Measurements from ENCODE around the gene TMEM117.

The TMEM117 gene

GRCh38 chr12:44285321-44285960, 449.6 kb downstream of the TMEM117 start:
- TF ChIP-seq, protein P1, sequence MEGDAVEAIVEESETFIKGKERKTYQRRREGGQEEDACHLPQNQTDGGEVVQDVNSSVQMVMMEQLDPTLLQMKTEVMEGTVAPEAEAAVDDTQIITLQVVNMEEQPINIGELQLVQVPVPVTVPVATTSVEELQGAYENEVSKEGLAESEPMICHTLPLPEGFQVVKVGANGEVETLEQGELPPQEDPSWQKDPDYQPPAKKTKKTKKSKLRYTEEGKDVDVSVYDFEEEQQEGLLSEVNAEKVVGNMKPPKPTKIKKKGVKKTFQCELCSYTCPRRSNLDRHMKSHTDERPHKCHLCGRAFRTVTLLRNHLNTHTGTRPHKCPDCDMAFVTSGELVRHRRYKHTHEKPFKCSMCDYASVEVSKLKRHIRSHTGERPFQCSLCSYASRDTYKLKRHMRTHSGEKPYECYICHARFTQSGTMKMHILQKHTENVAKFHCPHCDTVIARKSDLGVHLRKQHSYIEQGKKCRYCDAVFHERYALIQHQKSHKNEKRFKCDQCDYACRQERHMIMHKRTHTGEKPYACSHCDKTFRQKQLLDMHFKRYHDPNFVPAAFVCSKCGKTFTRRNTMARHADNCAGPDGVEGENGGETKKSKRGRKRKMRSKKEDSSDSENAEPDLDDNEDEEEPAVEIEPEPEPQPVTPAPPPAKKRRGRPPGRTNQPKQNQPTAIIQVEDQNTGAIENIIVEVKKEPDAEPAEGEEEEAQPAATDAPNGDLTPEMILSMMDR (IDR thresholded peaks at IDR 0.05): no peak

DNA sequence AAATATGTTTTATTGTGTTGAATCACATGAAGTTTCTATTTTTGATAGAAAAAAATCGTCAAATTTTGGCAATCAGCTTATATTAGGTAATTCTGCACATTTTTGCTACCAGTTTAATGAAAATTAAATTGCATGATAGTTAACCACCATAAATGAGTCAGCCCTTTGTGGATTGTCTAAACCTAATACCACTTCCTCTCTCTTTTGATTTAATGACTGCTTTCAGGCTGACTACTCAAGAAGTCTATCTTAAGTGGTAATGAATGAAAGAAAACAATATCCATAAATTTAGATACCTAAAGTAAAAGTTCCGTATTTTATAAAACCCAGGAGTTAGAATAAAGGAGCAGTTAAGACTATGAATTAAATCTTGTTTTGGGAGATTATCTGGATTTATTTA, 450.5 kb downstream of the TMEM117 start:
- Histone ChIP-seq H3K27me3 (no peaks in the 10 kb centered on the region), H3K4me1 (ENCODE audit: control insufficient read depth in 1 of 2, insufficient read depth in 1 of 2, low read depth in 1 of 2, low read length in 1 of 2) (no peaks in the 10 kb centered on the region), H3K36me3 (no peaks in the 10 kb centered on the region), H3K4me3 (ENCODE audit: low read depth in 1 of 2, low read length in 1 of 2) (no peak overlapping the region), H3K27ac (no peak overlapping the region), H3K9me3 (no peaks in the 10 kb centered on the region)
- TF ChIP-seq, protein P1 (IDR thresholded peaks at IDR 0.05): no peak

More at GRCh38 chr12:44285321-44285960, 449.6 kb downstream of the TMEM117 start:
- Histone ChIP-seq H3K9me3 (no peaks in the 10 kb centered on the region), H3K27me3 (no peaks in the 10 kb centered on the region), H3K4me1 (ENCODE audit: control insufficient read depth in 1 of 2, insufficient read depth in 1 of 2, low read depth in 1 of 2, low read length in 1 of 2) (no peaks in the 10 kb centered on the region), H3K4me3 (ENCODE audit: low read depth in 1 of 2, low read length in 1 of 2) (no peak overlapping the region), H3K27ac (no peak overlapping the region), H3K36me3 (no peaks in the 10 kb centered on the region)

DNA sequence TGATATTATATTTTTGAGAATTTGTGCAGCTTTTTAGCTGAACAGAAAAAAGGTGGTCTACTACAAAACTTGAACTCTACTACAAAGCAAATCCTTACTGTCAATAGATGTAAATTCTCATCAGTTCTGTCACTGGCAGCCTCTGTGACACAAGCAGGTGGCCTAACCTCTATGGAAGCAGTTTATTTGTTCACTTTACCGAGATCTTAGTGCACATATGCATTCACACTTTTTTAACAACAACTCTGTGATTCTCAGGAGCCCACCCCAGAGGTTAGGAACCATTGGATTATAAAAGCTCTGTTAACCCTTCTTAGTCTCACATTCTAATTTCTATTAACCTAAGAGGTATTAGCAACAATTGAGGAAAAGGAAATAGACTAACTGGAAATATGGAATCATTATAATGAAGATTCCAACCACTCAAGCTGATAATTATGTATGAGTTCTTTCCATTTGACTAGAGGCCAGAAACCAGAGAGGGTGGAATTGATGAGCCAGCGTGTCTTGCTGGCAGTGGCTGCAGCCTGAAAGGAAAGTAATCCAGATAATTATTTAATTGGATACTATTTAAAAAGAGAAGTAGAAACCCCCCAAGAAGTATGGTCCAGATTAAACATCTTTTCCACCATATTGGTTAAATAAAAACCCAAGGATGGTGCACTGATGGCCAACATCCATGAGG, 451.1 kb downstream of the TMEM117 start:
- H3K9me3 ChIP-seq: no peaks in the 10 kb centered on the region
- H3K36me3 ChIP-seq: no peaks in the 10 kb centered on the region
- H3K4me3 ChIP-seq (ENCODE audit: low read depth in 1 of 2, low read length in 1 of 2): no peak overlapping the region
- H3K27ac ChIP-seq: no peak overlapping the region
- no peaks in the 10 kb centered on the region for H3K27me3 ChIP-seq
- TF ChIP-seq, protein P1 (IDR thresholded peaks at IDR 0.05): no peak
- H3K4me1 ChIP-seq (ENCODE audit: control insufficient read depth in 1 of 2, insufficient read depth in 1 of 2, low read depth in 1 of 2, low read length in 1 of 2): no peaks in the 10 kb centered on the region

- no peaks in the 10 kb centered on the region for H3K9me3 ChIP-seq
- TF ChIP-seq, protein P1 (IDR thresholded peaks at IDR 0.05): no peak
Measured at GRCh38 chr12:44287545-44287944, 451.7 kb downstream of the TMEM117 start.

GRCh38 chr12:44294649-44295048, 458.8 kb downstream of the TMEM117 start:
- Histone ChIP-seq H3K4me1 (ENCODE audit: control insufficient read depth in 1 of 2, insufficient read depth in 1 of 2, low read depth in 1 of 2, low read length in 1 of 2) (no peaks in the 10 kb centered on the region), H3K9me3 (no peaks in the 10 kb centered on the region), H3K36me3 (no peaks in the 10 kb centered on the region), H3K27ac (no peak overlapping the region), H3K4me3 (ENCODE audit: low read depth in 1 of 2, low read length in 1 of 2) (no peak overlapping the region), H3K27me3 (no peaks in the 10 kb centered on the region)
- TF ChIP-seq, protein P1 (IDR thresholded peaks at IDR 0.05): no peak

More at GRCh38 chr12:44287545-44287944, 451.7 kb downstream of the TMEM117 start:
- Histone ChIP-seq H3K27me3 (no peaks in the 10 kb centered on the region), H3K27ac (no peak overlapping the region), H3K36me3 (no peaks in the 10 kb centered on the region), H3K4me1 (ENCODE audit: control insufficient read depth in 1 of 2, insufficient read depth in 1 of 2, low read depth in 1 of 2, low read length in 1 of 2) (no peaks in the 10 kb centered on the region), H3K4me3 (ENCODE audit: low read depth in 1 of 2, low read length in 1 of 2) (no peak overlapping the region)
